Globus pallidus (tissue), 1 donor: ENCODE data around the gene MAPK12.
A peak's percentile ranks its signal among the peaks of the same experiment; 100 is the strongest.
"Not testable (repeated sequence)": the region's sequence is repeated elsewhere in the genome, so short reads cannot be mapped to it uniquely, and the experiment has no call there.

Experiments used
- DNase-seq: peaks from one replicate; pipeline ENCODE4 v3.0.0-alpha.2; 2015; ENCODE audit warnings: low spot score

The MAPK12 gene

DNA sequence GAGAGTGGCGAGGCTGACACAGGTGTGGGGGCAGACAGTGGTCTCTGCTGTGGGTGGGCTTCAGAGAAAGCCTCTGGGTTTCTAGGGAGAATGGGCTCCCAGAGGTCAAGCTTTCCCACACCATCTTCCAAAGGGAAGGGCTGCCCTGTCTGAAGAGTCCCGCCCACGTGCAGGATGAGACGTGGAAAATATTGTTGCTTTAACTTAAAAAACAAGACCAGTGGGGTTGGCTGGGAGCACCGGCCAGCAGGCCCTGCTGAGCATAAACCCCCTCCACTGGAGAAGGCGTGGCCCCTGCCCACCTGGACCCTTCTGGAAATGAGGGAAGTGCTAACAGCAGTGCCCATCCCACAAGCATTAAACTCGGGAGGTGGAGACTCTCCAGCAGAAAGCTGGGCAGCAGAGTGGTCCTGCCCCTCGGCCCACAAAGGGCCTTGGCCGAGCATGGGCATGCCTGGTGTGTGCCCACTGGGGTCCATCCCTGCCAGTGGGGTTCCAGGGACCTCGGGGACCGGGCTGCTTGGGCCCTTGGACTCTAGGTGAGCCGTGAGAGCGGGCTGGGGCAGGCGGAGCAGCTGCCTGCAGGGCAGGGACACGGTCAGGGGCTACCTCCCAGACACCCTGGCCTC is 45.3 kb downstream of the MAPK12 start:
- no peak for DNase-seq

DNA sequence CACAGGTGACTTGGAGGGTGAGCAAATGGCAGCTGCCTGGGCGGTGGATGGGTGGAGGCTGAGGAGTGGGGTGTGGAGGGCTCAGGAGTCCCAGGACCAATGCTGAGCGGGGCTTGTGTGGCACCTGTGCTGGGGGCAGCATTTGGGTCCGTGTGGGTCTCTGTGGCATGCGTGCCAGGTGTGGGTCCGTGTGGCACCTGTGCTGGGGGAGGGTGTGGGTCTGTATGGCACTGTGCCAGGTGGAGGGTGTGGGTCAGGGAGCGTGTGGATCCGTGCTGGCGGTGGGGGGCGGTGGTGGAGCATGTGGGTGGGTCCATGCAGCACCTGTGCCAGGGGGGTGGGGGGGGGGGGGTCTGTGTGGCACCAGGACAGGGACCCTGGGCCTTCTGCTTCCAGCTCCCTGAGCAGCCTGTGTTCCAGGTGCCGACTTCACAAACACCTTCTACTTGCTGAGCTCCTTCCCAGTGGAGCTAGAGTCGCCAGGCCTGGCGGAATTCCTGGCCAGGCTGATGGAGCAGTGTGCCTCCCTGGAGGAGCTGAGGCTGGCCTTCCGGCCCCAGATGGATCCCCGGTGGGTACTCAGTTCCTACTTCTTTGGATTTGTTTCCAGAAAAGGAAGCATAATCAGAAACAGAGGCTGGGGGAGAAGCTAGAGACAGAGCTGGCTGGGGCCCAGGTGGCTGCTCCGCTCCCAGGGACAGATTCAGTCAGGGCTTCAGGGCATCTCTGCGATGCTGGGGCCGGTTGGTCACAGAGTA is 46.0 kb downstream of the MAPK12 start:
- DNase-seq: no peak

DNA sequence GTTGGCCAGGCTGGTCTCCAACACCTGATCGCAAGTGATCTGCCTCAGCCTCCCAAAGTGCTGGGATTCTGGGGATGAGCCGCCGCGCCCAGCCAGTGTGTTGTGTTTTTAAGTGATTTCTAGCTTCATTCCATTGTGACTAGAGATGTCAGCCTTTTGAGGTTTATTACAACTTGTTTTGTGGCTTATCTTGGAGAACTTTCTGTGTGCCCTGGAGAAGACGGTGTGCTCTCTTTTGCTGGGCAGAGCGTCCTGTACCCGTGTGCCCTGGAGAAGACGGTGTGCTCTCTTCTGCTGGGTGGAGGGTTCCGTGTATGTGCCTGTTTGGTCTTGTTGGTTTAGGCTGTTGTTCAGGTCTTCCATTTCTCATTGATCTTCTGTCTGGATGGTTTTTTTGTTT is 48.2 kb downstream of the MAPK12 start:
- no peak for DNase-seq

DNA sequence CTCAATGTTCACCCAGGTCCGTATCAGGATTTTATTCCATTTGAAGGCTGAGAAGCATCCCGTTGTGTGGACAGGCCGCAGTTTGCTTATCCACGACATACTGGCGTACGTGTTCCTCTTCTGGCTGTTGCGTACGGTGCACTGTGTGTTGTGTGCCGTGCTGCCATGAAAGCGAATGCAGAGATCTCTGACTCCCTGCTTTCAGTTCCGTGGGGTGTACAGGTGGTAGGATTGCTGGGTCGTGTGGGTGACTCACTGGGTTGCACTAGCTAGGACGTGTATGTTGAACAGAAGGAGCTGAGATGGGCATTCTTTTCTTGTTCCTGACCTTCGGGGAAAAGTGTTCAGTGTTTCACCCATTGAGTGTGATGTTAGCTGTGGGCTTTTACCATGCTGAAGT is 50.3 kb downstream of the MAPK12 start:
- DNase-seq: no peak

DNA sequence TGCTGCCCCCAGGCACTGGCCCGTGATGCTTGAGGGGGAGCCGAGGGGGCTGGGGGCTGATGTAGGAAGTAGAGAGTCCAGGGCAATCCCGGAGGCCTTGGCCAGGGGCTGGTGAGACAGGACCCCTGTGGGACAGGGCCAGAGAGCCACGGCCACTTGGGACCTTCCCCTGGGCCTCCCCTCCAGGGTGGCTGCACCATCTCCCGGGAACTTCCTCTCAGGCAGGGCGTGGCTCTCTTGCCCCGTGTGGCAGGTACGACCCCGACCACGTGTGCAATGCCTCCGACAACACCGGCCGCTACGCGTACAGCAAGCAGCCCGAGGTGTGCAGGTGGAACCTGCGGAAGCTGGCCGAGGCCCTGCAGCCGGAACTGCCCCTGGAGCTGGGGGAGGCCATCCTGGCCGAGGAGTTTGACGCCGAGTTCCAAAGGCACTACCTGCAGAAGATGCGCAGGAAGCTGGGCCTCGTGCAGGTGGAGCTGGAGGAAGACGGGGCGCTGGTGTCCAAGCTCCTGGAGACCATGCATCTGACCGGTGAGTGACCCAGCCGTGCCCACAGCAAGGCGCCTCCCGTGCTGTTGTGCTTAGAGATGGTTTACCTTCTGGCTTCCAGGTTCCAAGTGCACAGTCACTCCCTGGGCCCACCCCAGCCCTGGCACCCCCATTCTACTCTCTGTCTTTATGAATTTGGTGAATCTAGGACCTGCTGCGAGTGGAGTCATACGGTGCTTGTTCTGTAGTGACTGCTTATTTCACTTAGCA is 50.9 kb downstream of the MAPK12 start:
- no peak for DNase-seq

DNA sequence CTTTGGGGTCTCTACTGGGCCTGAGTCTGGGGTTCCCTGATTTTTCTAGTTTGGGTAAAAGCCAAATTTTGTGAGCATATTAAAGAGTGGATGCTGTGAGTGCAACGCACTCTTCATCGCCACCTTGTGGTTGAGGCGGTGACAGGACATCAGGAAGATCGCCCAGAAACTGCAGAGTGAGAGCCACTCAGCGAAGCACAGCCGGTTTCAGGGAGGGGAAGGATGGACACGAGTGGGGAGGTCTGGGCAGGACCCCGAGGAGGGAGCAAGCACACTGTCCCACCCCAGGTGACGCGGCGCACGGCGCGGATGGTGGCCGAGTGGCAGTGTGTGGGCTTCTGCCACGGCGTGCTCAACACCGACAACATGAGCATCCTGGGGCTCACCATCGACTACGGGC is 51.6 kb downstream of the MAPK12 start:
- peak; percentile 54 for DNase-seq

DNA sequence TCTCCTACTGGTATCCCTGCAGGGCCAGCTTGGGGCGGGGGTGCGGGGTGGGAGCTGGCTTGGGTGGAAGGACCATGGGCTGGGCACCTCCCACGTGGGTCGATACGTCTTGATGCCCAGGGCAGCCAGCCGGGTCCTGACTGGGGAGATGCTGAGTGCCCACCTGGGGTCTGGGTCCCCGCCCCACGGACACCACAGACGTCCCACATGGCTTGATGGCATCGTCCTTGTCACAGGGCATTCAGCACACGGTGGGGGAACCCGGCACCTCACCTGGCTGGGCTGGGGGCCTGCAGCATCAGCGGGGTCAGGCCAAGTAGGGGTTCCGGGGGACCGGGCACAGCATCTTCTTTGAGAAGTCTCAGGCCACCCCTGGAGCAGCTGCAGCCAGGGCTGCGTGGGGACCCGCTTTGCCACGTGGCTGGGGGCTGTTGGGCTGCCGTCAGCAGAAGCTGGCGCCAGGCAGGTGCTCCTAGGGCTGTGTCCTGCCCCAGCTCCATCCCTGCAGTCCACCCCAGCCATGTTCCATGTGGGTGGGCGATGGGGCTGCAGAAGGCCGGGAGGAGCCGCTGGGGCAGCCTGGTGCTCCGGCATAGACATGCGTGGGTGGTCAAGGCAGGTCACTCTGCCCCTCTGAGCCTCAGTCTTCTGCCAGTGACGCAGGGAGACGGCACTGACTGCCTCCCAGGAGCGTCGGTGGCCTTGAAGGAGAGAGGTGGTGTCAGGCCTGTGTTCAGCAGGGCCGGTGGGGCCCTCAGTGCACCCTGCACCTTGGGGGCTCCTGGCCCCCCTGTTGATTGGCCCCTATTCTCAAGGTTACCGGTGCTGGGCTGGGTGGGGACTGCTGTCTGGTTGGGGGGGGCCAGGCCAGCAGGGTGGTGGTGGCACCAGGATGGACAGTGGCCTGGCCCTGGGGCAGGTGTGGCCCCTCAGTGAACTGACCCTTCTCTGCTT is 52.3 kb downstream of the MAPK12 start:
- no peak for DNase-seq

DNA sequence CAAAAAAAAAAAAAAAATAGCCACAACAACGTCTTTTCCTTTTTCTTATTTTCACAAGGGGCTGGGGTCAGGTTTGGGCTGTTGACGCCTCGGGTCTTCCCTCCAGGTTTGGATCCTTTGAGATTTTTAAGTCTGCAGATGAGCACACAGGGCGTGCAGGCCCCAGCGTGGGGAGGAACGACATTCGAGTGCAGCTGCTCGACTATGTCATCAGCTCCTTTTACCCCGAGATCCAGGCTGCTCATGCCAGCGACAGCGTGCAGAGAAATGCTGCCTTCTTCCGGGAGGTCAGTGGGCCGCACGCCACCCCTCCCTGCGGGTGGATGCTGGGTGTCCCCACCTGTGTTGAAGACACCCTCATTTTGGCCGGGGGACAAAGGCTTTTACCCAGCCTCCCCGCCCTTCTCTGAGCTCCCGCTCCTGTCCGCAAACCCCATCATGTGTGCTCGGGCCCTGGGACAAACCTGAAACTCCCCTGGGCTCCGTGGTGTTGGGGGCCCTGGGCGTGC is 53.0 kb downstream of the MAPK12 start:
- DNase-seq: no peak

DNA sequence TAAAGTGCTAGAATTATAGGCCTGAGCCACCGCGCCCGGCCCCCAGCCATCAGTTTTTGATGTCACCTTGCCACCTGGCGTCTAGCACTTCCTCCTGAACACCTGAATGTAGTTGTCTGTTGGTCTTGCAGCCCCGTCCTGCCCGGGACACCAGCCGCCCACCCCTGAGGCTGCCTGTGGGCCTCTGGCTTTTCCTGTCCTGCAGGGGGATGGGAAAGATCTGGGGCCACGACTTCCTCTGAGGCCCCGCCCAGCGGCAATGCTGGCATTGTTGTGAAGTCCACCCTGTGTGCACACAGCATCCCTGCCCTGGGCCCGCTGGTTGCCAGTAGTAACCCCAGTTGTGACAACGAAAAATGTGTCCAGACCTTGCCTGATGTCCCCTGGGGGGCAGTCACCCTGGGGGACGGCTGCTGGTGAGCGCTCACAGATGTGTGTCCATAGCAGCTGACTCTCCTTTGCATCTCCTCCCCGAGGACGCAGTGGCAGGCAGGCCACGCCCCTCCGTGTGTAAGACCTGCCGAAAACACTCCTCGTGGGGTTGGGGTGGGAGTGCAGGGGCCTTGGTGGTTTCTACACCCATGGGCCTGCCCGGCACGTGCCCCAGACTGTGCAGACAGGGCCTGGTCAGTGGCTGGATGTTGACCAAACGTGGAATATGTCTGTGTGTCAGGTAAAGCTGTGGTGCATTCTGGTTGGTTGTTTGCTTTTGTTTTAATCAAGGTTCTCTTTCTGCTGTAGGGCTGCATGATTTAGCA is 53.9 kb downstream of the MAPK12 start:
- no peak for DNase-seq

DNA sequence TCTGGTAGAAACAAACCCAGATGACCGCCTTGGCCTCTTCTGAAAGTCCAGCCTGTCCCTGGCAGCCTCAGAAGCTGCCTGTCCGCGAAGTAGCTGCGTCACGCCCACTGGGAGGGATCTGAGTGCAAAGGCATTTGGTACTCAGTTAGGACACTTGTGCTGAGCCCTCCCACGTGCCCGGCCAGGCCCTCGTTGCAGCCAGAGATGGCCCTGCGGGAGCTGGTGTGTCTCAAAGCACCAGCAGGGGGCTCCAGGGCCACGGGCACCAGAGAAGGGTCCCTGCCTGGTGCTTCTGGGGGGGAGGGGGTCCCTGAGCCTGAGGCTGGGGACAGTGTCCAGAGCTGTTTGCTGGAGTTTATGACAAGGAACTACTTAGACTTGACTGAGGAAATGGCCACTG is 54.9 kb downstream of the MAPK12 start:
- no peak for DNase-seq

DNA sequence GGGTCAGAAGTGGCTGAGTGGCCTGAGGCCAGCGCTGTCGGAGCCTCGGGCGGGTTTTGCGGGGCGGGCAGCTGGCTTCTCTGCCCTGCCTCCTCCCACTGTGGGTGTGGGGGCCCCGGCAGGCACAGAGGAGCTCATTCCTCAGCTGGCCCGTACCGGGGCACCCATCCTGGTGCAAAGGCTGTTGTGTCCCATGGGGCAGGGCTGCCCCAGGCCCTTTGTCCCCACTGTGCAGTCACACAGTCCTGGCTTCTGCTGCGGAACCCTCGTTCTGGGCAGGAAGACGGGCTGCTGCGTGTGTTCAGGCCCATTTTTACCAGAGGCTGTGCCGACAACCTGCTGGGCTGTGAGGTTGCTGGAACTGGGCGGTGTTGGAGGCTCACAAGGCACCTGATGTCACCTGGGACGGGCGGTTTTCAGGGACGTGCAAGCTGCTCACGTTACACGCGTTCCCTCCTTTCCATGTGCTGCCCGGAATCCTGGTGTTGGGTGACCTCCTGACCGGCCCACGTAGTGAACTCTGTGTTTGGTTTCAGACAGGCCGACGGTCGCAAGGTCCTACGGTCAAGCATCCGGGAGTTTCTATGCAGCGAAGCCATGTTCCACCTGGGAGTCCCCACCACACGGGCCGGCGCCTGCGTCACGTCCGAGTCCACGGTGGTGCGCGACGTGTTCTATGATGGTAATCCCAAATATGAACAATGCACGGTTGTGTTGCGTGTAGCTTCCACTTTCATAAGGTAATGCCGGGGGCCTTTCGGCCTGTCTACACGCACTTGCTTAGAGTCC is 55.5 kb downstream of the MAPK12 start:
- no peak for DNase-seq

DNA sequence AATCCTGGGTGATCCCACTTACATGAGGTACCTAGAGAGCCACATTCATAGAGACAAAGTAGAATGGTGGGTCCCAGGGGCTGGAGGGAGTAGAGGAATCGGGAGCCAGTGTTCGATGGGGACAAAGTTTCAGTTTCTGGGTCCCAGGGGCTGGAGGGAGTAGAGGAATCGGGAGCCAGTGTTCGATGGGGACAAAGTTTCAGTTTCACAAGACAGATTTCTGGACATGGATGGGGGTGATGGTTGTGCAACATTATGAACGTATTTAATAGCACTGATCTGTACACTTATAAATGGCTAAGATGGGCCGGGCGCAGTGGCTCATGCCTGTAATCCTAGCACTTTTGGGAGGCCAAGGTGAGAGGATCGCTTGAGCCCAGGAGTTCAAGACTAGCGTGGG is 56.5 kb downstream of the MAPK12 start:
- not testable (repeated sequence) for DNase-seq

DNA sequence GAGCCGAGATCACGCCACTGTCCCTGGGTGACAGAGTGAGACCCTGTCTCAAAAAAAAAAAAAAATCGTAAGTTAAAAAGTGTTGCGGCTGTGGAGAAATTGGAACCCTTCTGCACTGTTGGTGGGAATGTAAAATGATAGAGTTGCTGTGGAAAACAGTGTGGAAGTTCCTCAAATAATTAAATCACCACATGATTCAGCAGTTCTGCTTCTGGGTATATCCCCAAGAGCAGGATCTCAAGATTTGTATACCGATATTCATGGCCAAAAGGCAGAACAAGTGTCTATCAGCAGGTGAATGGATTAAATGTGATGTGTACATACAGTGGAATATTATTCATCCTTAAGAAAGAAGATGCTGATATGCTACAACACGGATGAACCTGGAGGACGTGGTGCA is 56.9 kb downstream of the MAPK12 start:
- no peak for DNase-seq

DNA sequence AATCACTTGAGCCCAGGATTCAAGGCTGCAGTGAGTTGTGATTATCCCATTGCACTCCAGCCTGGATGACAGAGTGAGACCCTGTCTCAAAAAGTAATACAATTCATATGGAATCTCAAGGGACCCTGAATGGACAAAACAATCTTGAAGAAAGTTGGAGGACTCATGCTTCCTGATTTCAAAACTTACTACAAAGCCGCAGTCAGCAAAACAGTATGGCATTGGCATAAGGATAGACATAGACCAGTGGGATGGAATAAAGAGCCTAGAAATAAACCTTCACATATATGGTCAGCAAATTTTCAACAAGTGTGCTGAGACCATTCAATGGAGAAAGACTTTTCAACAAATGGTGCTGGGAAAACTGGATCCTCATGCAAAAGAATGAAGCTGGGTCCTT is 58.2 kb downstream of the MAPK12 start:
- DNase-seq: no peak
